Stimulated activated CD8-positive, alpha-beta memory T cell treated with anti-CD3 and anti-CD28 coated beads, Interleukin-2, amount 100 ng/mL, for 1 hour (primary cell): ENCODE data around the gene CNOT4.
"Not testable (repeated sequence)": the region's sequence is repeated elsewhere in the genome, so short reads cannot be mapped to it uniquely, and the experiment has no call there.

Experiments used
- DNase-seq, 2 donors: peaks; one replicate each; pipeline ENCODE4 v3.0.0-alpha.2; 2020; ENCODE audit warnings: low read depth in 2 of 2

CNOT4 gene

GRCh38 chr7:135454060-135454459 lies 55.8 kb downstream of the CNOT4 start:
- DNase-seq, result no peak

GRCh38 chr7:135449436-135449835 lies 60.5 kb downstream of the CNOT4 start:
- no peak for DNase-seq

GRCh38 chr7:135448753-135449152 lies 61.1 kb downstream of the CNOT4 start:
- no peak for DNase-seq

GRCh38 chr7:135447748-135448147 lies 62.2 kb downstream of the CNOT4 start:
- no peak for DNase-seq

- no peak for DNase-seq
Observed at GRCh38 chr7:135445690-135446089, 64.2 kb downstream of the CNOT4 start.

GRCh38 chr7:135445266-135445665 lies 64.6 kb downstream of the CNOT4 start:
- DNase-seq, result not testable (repeated sequence)

- no peak for DNase-seq
Observed at GRCh38 chr7:135441791-135442190, 68.1 kb downstream of the CNOT4 start.

GRCh38 chr7:135434047-135434446 lies 75.9 kb downstream of the CNOT4 start:
- no peak for DNase-seq

GRCh38 chr7:135430626-135431025 lies 79.3 kb downstream of the CNOT4 start:
- no peak for DNase-seq

GRCh38 chr7:135428879-135429278 lies 81.0 kb downstream of the CNOT4 start:
- DNase-seq, result no peak

- no peak for DNase-seq
Observed at GRCh38 chr7:135428011-135428410, 81.9 kb downstream of the CNOT4 start.

GRCh38 chr7:135427166-135427565 lies 82.7 kb downstream of the CNOT4 start:
- no peak for DNase-seq

- no peak for DNase-seq
Observed at GRCh38 chr7:135425036-135425435, 84.9 kb downstream of the CNOT4 start.

GRCh38 chr7:135420786-135421185 lies 89.1 kb downstream of the CNOT4 start:
- DNase-seq, result no peak

- no peak for DNase-seq
Observed at GRCh38 chr7:135416431-135416830, 93.5 kb downstream of the CNOT4 start.

GRCh38 chr7:135414850-135415439 lies 95.0 kb downstream of the CNOT4 start:
- DNase-seq, result no peak

GRCh38 chr7:135414208-135414607 lies 95.7 kb downstream of the CNOT4 start:
- DNase-seq, result no peak

GRCh38 chr7:135411098-135411497 lies 98.8 kb downstream of the CNOT4 start:
- DNase-seq, result no peak

GRCh38 chr7:135410543-135410942 lies 99.4 kb downstream of the CNOT4 start:
- no peak for DNase-seq

- DNase-seq, result no peak
Observed at GRCh38 chr7:135409845-135410542, 99.9 kb downstream of the CNOT4 start.

GRCh38 chr7:135407884-135408283 lies 102.0 kb downstream of the CNOT4 start:
- no peak for DNase-seq

GRCh38 chr7:135406918-135407317 lies 103.0 kb downstream of the CNOT4 start:
- no peak for DNase-seq

GRCh38 chr7:135405969-135406368 lies 103.9 kb downstream of the CNOT4 start:
- no peak for DNase-seq

GRCh38 chr7:135403302-135403701 lies 106.6 kb downstream of the CNOT4 start:
- DNase-seq, result no peak
